NCI-H1417 (cell line): ENCODE results near the gene MMP26.
A peak's percentile ranks its signal among the peaks of the same experiment; 100 is the strongest.

Experiments
- DNase-seq, 3 experiments: peaks; one replicate each; lab custom pipeline; 2025; lab: John Stamatoyannopoulos, UW

MMP26 gene

DNA sequence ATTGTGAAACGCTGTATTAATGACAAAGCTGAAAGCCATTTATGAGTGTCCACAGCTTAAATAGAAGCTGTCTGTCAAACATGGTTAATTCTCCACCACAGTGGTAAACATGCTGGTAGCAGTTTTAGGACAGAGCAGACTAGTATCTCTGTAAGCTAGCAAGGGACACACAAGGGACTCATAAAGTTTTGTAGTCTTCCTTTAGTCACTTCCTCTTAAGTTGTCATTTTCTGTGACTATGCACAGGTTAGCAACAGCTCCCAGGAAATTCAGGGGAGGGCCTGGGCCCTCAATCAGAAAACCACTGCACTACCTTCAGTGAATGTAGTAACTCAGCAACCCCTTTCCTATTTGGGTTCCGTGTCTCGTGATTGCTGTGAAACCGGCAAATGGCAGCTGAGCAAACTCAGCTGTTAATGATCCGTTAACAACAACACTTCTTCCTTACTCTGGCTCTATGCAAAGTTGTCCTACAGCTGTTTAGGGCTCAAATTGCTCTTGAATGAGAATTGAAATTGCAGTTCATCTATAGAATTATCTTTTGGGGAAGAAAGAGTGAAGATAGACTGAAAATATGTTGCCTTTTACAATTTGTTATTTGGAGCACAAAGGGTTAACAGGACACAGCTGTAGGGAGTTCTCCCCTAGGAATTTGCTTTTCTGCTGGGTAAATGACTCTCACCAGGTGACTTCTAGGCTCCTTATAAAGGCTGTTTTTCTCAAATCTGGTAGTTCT lies at the start of gene MMP26:
TSS of gene MMP26 (plus strand) at position 731 of the 736 bp plus-strand sequence.
- DNase-seq: peak; percentile 84 to 98 (median 95)

DNA sequence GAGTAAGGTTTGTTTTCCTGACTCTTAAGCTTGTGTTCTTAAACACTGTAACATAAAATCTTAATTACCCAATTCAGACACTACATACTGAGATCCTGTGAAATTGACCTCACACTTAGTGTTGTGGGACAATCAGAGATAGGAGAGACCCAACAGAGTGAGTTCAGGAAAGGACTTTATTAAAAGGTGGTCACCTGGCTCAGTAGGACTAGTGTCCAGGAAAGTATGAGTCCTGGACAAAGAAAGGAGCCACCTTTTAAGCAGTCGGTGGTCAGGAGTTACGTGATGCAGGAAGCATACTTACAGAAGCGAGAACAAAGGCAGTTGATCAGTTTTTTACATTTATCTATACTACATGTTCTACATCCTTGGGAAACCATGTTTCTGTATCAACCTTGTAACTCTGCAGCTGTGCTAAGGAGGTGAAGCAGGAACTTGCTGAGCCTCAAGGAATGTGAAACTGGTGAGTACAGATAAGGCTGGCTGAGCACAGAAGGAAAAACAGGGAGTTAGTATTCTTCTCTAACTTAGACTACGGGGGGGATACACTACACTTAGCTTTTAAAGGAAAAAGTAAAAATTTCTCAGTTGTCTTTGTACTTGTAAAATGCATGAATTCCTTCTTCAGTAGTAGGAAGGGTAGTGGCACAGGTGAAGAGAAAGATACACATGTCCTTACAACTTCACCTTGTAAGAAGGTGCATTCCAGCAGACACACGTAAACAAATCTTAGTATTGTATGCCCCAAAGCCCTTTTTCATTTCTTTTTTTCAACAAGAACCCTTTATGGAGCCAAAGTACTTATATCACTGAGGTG lies 45.7 kb upstream of the MMP26 start:
- DNase-seq: no peak

GRCh38 chr11:4662876-4663275 lies 41.7 kb upstream of the MMP26 start:
- DNase-seq: peak in 1 of 3 experiments; percentile 14

- no peak for DNase-seq
These were observed 40.4 kb upstream of the MMP26 start for GRCh38 chr11:4664183-4664582.

DNA sequence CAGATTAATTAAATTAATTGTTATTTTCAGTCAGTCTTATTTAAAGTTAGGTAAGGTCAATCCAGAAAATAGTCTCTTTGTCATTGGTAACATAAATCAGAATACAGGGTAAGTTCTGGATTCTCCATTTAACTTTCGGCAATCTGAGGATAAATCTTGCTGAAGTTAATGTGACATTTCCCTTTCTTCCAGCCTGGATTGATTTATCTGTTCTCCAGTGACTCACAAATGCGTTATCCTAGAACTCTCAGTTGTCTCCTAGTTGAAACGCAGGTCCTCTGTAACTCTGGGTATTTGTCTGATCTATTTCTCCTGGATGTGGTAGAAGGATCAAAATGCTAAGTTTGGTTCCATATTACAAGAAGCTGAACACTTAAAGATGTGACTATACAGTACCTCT lies 39.8 kb upstream of the MMP26 start:
- no peak for DNase-seq

DNA sequence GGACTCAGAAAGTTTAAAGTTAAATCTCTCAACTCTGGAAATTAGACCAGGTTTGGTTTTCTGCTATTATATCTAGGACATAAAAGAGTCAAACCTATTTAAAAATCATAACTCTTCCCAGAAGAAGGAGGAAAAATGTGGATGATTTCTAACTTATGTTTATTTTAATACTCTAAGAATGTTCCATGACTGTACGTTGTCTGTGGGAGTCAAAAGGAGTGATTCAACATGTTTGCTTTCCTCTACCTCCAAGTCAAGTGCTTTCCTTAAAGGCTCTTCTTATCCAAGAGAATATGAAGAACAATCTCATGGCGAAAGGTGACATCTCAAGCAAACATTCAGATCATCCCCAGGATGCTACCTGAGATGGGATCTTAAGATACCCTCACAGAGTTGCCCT lies 39.2 kb upstream of the MMP26 start:
- DNase-seq: no peak

DNA sequence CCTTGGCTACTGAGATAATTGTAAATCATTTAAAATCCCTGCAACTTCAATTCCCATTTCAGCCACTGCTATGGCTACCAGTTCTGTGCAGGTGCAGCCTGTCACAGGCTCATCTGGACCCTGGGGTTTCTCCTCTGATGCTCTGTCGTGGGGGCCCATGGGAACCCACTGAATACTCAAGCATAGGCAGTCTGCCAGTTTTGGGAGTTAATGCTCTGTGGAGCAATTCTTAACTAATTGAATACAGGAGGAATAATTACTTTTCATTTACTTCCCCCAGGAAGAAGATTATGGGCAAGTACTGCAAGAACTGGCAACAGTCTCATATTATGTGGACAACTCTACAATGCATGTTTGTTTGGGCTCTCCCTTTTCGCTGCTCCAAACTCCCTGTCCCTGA lies 32.8 kb upstream of the MMP26 start:
- DNase-seq: no peak

DNA sequence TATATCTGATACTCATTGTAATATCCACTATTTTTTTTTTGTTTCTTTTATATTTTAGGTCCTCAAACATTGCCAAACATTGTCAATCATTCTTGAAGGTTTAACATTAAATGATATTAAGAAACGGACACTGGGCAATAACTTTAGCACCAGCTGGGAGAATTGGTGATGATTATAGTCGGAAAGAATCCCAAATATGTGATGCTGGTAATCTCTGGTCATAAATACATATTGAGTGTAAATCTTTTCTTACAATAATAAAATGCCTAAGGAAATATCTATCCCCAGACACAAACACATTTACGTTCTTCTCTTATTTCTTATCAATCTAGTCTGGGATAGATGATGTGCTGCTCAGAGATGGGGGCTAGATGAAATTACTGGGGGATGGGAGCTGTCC lies 32.1 kb upstream of the MMP26 start:
- DNase-seq: no peak

GRCh38 chr11:4673781-4674180 lies 30.8 kb upstream of the MMP26 start:
- no peak for DNase-seq

- DNase-seq: peak; percentile 22 to 87 (median 51)
These were observed 26.6 kb upstream of the MMP26 start for GRCh38 chr11:4677948-4678347.

- DNase-seq: peak in 2 of 3 experiments; percentile 62 to 93
These were observed 24.2 kb upstream of the MMP26 start for GRCh38 chr11:4680341-4680740.

DNA sequence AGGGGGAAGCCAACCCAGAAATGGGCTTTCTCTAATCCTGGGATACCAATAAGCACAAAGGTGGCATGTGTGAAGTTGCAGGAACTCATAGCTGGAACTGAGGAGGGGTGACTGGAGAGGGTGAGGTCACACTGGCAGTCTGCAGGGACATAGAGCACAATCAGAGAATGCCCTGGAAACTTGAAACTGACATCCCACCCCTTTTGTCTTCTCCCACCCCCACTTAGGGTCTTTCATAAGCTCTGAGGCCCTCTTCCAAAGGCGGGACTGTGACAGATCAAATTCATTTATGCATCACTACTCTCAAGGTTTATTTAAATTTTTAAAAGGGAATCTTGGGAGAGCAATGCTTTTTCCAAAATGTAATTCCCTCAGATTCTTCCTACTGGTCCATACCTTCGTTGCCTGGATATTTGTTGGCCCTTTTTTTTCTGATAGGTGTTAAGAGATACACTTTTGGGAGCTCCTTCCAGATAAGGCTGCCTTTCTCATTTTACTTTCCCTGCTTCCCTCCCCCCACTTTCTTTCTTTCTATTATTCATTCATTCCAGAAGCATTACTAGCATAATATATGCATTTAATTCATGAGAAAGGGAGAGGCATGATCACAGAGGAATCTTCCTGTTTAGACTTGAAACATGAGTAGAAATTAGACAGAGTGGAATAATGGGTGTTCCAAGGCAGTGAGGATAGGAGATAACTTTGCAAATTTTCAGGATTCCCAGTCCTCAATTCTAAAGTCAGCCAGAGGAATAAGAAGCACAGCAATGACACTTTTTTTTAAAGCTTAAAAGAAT lies 21.8 kb upstream of the MMP26 start:
- DNase-seq: no peak

DNA sequence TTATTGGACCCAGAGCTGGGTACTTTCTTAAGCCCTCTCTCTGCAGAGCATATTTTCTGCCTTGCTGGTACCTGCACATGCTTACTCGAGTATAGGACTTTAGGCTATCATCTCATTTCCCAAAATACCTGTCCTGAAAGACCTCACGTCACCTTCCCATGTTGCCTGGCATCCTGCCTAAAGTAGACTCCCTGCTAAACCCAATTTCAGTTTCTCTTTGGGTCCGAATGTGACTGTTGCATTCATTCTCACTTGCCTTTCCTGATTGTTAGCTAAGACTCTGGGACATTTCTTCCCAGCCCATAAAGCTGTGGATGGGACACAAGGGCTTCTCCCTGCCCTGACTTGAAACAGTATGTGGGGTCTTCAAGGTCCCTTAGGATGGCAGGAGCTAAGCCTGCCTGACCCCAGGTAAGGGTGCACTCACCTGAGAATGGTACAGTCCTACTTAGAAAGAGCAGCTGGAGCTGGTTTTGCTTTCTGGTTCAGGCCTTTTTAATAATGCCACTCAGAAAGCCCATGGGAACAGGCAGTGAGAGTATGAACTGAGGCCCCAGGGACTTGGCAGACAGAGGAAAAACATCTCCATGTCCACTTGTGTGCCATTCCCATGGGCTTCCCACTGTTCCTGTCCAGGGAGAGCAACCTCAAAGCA lies 19.8 kb upstream of the MMP26 start:
- DNase-seq: peak in 1 of 3 experiments; percentile 29

DNA sequence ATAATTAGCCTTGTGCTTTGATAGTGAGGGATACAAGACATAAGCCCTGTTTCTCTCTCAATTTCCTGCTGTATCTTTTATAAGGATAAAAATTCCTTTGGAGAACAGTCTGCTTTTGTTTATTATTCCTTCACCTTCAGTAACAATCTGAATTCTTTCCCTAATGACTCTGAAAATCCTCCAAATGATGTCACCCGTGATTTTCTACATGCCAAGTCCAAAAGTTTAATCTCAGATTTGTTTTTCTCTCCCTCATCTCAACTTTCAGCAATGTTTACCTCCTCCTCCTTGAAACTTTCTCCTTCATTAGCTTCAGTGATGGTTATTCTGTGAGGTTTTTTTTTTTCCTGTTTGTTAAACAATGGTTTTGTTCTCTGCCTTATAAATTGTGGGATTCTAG lies 9.1 kb upstream of the MMP26 start:
- no peak for DNase-seq

- DNase-seq: peak; percentile 5 to 43 (median 16)
These were observed 7.0 kb upstream of the MMP26 start, which contains the start of gene OR51E2 for GRCh38 chr11:4697585-4697984. Gene OR51E2 (minus strand): TSS chr11:4697853. CDS start chr11:4682711, 15,142 bp downstream.

DNA sequence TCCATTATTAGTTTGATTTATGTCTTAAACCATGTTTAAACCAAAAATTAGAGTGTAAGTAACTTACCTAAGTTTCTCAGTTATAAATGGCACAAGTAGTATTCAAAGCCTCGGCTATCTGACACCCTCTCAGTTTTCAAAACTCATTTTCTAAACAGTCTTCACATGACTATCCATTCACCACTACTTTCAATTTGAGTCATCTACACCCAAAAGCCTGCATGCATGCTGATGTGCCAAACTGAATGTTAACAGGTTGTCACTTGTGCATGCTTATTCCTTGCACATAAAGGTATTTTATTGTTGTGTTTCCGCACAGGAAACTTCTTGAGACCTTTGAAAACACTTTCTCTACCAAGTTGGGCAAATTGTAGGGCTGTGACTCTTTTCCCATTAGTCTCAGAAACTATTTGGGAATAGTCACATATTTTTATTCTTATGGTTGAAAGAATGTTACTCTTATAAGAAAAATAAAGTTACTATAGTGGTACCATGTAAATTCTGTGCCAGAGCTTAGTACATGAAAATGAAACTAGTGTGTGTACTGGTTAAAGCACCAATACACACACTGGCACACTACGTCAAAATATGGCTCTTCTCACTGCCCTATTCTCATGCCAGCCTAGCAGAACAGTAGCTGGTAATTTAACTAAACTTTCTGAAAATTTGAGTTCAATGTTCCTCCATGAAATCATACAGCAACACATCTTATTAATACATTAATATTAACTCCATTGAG lies 4.7 kb upstream of the MMP26 start:
- DNase-seq: no peak

- no peak for DNase-seq
These were observed 4.2 kb upstream of the MMP26 start for GRCh38 chr11:4700436-4700820.

- DNase-seq: peak; percentile 68 to 85 (median 75)
These were observed 278 bp downstream of the MMP26 start for GRCh38 chr11:4704790-4705334.

- peak in 2 of 3 experiments; percentile 15 to 51 for DNase-seq
These were observed 8.7 kb downstream of the MMP26 start for GRCh38 chr11:4713241-4713640.

GRCh38 chr11:4714300-4714699 lies 9.7 kb downstream of the MMP26 start:
- no peak for DNase-seq
